Sigmoid colon (tissue), 7 donors: ENCODE data around the gene PHACTR3. TPM values are rescaled to one million over a fixed set of nuclear protein-coding genes. Genes with fewer than 3 reads are reported as not detected.

Source experiments
- DNase-seq: peaks from one replicate; pipeline ENCODE4 v3.0.0-alpha.2; 2019
- H3K27ac ChIP-seq, 4 donors: fragments of 200-600 bp; sonication (generic); one replicate each; pipeline ENCODE4 v1.5.1; 2016 to 2019; ENCODE audit warnings: mild to moderate bottlenecking in 1 of 4
- H3K27me3 ChIP-seq, 3 donors: fragments of 200-600 bp; sonication (generic); one replicate each; pipeline ENCODE4 v1.5.1; 2019; ENCODE audit warnings: mild to moderate bottlenecking in 1 of 3
- H3K36me3 ChIP-seq, 4 donors: fragments of 200-600 bp; sonication (generic); one replicate each; pipeline ENCODE4 v1.5.1; 2016 to 2019
- H3K4me1 ChIP-seq, 4 donors: fragments of 200-600 bp; sonication (generic); one replicate each; pipeline ENCODE4 v1.5.1; 2017 to 2019
- H3K4me3 ChIP-seq, 4 donors: fragments of 200-600 bp; sonication (generic); one replicate each; pipeline ENCODE4 v1.5.1; 2017 to 2019; ENCODE audit warnings: mild to moderate bottlenecking in 2 of 4, moderate library complexity in 1 of 4
- H3K9me3 ChIP-seq, 4 donors: fragments of 200-600 bp in 3 of 4; sonication (generic) in 3 of 4; one replicate each; pipeline versions ENCODE4 v1.5.1 to v1.6.1; 2013 to 2019
- CTCF ChIP-seq, 4 experiments: fragments of 450-650 bp in 3 of 4; fragments of 200-600 bp in 1 of 4; IDR thresholded peaks; one replicate each; pipeline ENCODE4 v1.5.1; 2016 to 2019; ENCODE audit warnings: antibody characterized with exemption in 4 of 4, mild to moderate bottlenecking in 3 of 4, moderate library complexity in 2 of 4
- EP300 ChIP-seq, 4 donors: sonication (generic); formaldehyde crosslinking; IDR thresholded peaks; one replicate each; pipeline ENCODE4 v1.6.1; 2017; ENCODE audit warnings: antibody characterized with exemption in 4 of 4
- POLR2A ChIP-seq, 2 donors: fragments of 450-650 bp; IDR thresholded peaks; one replicate each; pipeline ENCODE4 v1.6.1; 2016; ENCODE audit warnings: antibody characterized with exemption in 2 of 2, mild to moderate bottlenecking in 2 of 2, moderate library complexity in 2 of 2
- POLR2AphosphoS5 ChIP-seq, 4 donors: sonication (generic); formaldehyde crosslinking; IDR thresholded peaks; one replicate each; pipeline ENCODE4 v1.6.1; 2017; ENCODE audit warnings: antibody characterized with exemption in 4 of 4
- WGBS, 2 donors: extraction: QIAGEN DNeasy Blood & Tissue Kit; methylation state at CpG; one replicate each; pipeline ENCODE4 v1.1.7; 2013; 5-methylcytosine and 5-hydroxymethylcytosine counted together
- intact Hi-C: fragments of 100-400 bp; cut with DNase I; formaldehyde crosslinking; loops from one replicate; pipeline ENCODE4 v1.15.1; 2023
- polyA plus RNA-seq, 3 donors: library from polyadenylated mRNA; stranded (reverse); fragments of 200-250 nt; gene quantifications; one replicate each; pipeline ENCODE4 v1.2.3, GENCODE V29; 2013
- total RNA-seq, 4 donors: library from RNA; depleted of rRNA; stranded (reverse); fragments of >200 nt; gene quantifications; one replicate each; pipeline ENCODE4 v1.1.0, GENCODE V29; 2016
- donor health status: healthy with polysubstance abuse.
- donor health status: Bipolar disorder and iron deficiency.
- donor health status: healthy.

Gene PHACTR3
- total and polyA plus RNA-seq, 7 donors: under 0.01 to 1.5 (median 0.81) TPM

GRCh38 chr20:59776626-59777330, 172.4 kb downstream of the PHACTR3 start:
- H3K4me1 ChIP-seq: peaks cover 0 to 6% (median 3%) of the 10 kb centered on the region in 4 donors
- no peaks in the 10 kb centered on the region for H3K9me3 ChIP-seq
- 79 to 85% methylated on average over 13 of the region's 13 CpGs for WGBS, 2 donors
- H3K27ac ChIP-seq: no peak overlapping the region
- DNase-seq: peak; percentile 32
- intact Hi-C loops: no loop called here
- no peak for TF ChIP-seq CTCF (IDR thresholded peaks at IDR 0.05)
- TF ChIP-seq EP300 (IDR thresholded peaks at IDR 0.05): no peak
- TF ChIP-seq POLR2A (IDR thresholded peaks at IDR 0.05): no peak
- TF ChIP-seq POLR2AphosphoS5 (IDR thresholded peaks at IDR 0.05): no peak
- no peaks in the 10 kb centered on the region for H3K36me3 ChIP-seq
- no peak overlapping the region for H3K4me3 ChIP-seq
- no peaks in the 10 kb centered on the region for H3K27me3 ChIP-seq

GRCh38 chr20:59777331-59777725, 173.0 kb downstream of the PHACTR3 start:
- Histone ChIP-seq H3K4me3 (no peak overlapping the region), H3K27me3 (no peaks in the 10 kb centered on the region), H3K36me3 (no peaks in the 10 kb centered on the region), H3K4me1 (peaks cover 0 to under 1% (median 0%) of the 10 kb centered on the region in 4 donors), H3K27ac (no peak overlapping the region), H3K9me3 (no peaks in the 10 kb centered on the region)
- no peak for TF ChIP-seq EP300 (IDR thresholded peaks at IDR 0.05)
- no peak for TF ChIP-seq POLR2A (IDR thresholded peaks at IDR 0.05)
- no peak for TF ChIP-seq CTCF (IDR thresholded peaks at IDR 0.05)
- no peak for TF ChIP-seq POLR2AphosphoS5 (IDR thresholded peaks at IDR 0.05)
- intact Hi-C loops: no loop called here
- DNase-seq: peak; percentile 46
- WGBS, 2 donors: 36 to 67% methylated on average over 3 of the region's 3 CpGs

- H3K4me1 ChIP-seq: no peaks in the 10 kb centered on the region
- no peak overlapping the region for H3K27ac ChIP-seq
- intact Hi-C loops: no loop called here
- H3K36me3 ChIP-seq: no peaks in the 10 kb centered on the region
- no peaks in the 10 kb centered on the region for H3K9me3 ChIP-seq
- TF ChIP-seq CTCF (IDR thresholded peaks at IDR 0.05) (no peak), EP300 (IDR thresholded peaks at IDR 0.05) (no peak), POLR2A (IDR thresholded peaks at IDR 0.05) (no peak), POLR2AphosphoS5 (IDR thresholded peaks at IDR 0.05) (no peak)
- 89% methylated on average over 19 of the region's 19 CpGs for WGBS, 2 donors
- peak; percentile 55 for DNase-seq
- H3K27me3 ChIP-seq: no peaks in the 10 kb centered on the region
- no peak overlapping the region for H3K4me3 ChIP-seq
Measured at GRCh38 chr20:59777814-59778575, 173.7 kb downstream of the PHACTR3 start.

- no peaks in the 10 kb centered on the region for H3K4me1 ChIP-seq
- H3K4me3 ChIP-seq: no peak overlapping the region
- intact Hi-C loops: no loop called here
- no peaks in the 10 kb centered on the region for H3K36me3 ChIP-seq
- DNase-seq: peak; percentile 21
- no peak for TF ChIP-seq EP300 (IDR thresholded peaks at IDR 0.05)
- no peak for TF ChIP-seq POLR2AphosphoS5 (IDR thresholded peaks at IDR 0.05)
- no peak for TF ChIP-seq CTCF (IDR thresholded peaks at IDR 0.05)
- no peak for TF ChIP-seq POLR2A (IDR thresholded peaks at IDR 0.05)
- WGBS, 2 donors: 85 to 89% methylated on average over 12 of the region's 12 CpGs
- H3K27me3 ChIP-seq: peaks cover 0 to 6% (median 0%) of the 10 kb centered on the region in 3 donors
- no peak overlapping the region for H3K27ac ChIP-seq
- H3K9me3 ChIP-seq: no peaks in the 10 kb centered on the region
Measured at GRCh38 chr20:59778615-59779200, 174.4 kb downstream of the PHACTR3 start.
